Nephron progenitor cell (in vitro differentiated cells): ENCODE measurements around the gene CAV1.

Experiments used
- DNase-seq: peaks from one replicate; pipeline ENCODE4 v3.0.0; 2021
- H3K27ac Mint-ChIP-seq: 2 replicates; pipeline ENCODE4 v1.8.0; 2021; ENCODE audit warnings: mild to moderate bottlenecking, moderate library complexity, mixed read lengths
- H3K27me3 Mint-ChIP-seq: 2 replicates; pipeline ENCODE4 v1.8.0; 2021; ENCODE audit warnings: mild to moderate bottlenecking, low read depth, mixed read lengths; ENCODE audit not compliant: poor library complexity
- H3K36me3 Mint-ChIP-seq: 2 replicates; pipeline ENCODE4 v1.8.0; 2021; ENCODE audit warnings: low read depth, mixed read lengths
- H3K4me1 Mint-ChIP-seq: 2 replicates; pipeline ENCODE4 v1.8.0; 2021; ENCODE audit warnings: mixed read lengths
- H3K4me3 Mint-ChIP-seq: 2 replicates; pipeline ENCODE4 v1.8.0; 2021; ENCODE audit warnings: mild to moderate bottlenecking, moderate library complexity, mixed read lengths
- H3K9me3 Mint-ChIP-seq: 2 replicates; pipeline ENCODE4 v1.8.0; 2021; ENCODE audit warnings: mild to moderate bottlenecking, moderate library complexity, mixed read lengths
- CTCF ChIP-seq: fragments of 200-600 bp; sonication (generic); IDR thresholded peaks from 2 replicates; pipeline ENCODE4 v1.5.0; 2021; ENCODE audit warnings: antibody characterized with exemption

Gene CAV1

GRCh38 chr7:116552602-116553001 is 27.8 kb downstream of the CAV1 start:
- H3K27me3 Mint-ChIP-seq = no peaks in the 10 kb centered on the region
- DNase-seq = no peak
- H3K27ac Mint-ChIP-seq = no peak overlapping the region
- no peaks in the 10 kb centered on the region for H3K36me3 Mint-ChIP-seq
- TF ChIP-seq CTCF = no peak
- H3K4me3 Mint-ChIP-seq = no peak overlapping the region
- peaks cover 9% of the 10 kb centered on the region for H3K4me1 Mint-ChIP-seq
- no peaks in the 10 kb centered on the region for H3K9me3 Mint-ChIP-seq

- no peaks in the 10 kb centered on the region for H3K9me3 Mint-ChIP-seq
- H3K36me3 Mint-ChIP-seq = no peaks in the 10 kb centered on the region
- H3K27ac Mint-ChIP-seq = no peak overlapping the region
- DNase-seq = no peak
- no peaks in the 10 kb centered on the region for H3K27me3 Mint-ChIP-seq
- no peak for TF ChIP-seq CTCF
- H3K4me1 Mint-ChIP-seq = peaks cover 9% of the 10 kb centered on the region
- H3K4me3 Mint-ChIP-seq = no peak overlapping the region
Observed at GRCh38 chr7:116553168-116553964, 28.5 kb downstream of the CAV1 start.

GRCh38 chr7:116554436-116554835 is 29.6 kb downstream of the CAV1 start:
- Mint-ChIP-seq H3K4me3 (no peak overlapping the region), H3K9me3 (no peaks in the 10 kb centered on the region), H3K27me3 (no peaks in the 10 kb centered on the region), H3K4me1 (peaks cover 9% of the 10 kb centered on the region), H3K27ac (no peak overlapping the region), H3K36me3 (no peaks in the 10 kb centered on the region)
- DNase-seq = no peak
- no peak for TF ChIP-seq CTCF

- H3K4me1 Mint-ChIP-seq = peaks cover 11% of the 10 kb centered on the region
- H3K36me3 Mint-ChIP-seq = no peaks in the 10 kb centered on the region
- no peak overlapping the region for H3K27ac Mint-ChIP-seq
- H3K27me3 Mint-ChIP-seq = no peaks in the 10 kb centered on the region
- H3K9me3 Mint-ChIP-seq = no peaks in the 10 kb centered on the region
- H3K4me3 Mint-ChIP-seq = no peak overlapping the region
- TF ChIP-seq CTCF = no peak
- no peak for DNase-seq
Observed at GRCh38 chr7:116554911-116555310, 30.1 kb downstream of the CAV1 start.

- Mint-ChIP-seq H3K27ac (no peak overlapping the region), H3K4me1 (peaks cover 15% of the 10 kb centered on the region), H3K9me3 (no peaks in the 10 kb centered on the region), H3K4me3 (no peak overlapping the region), H3K36me3 (no peaks in the 10 kb centered on the region), H3K27me3 (peaks cover 5% of the 10 kb centered on the region)
- no peak for DNase-seq
- TF ChIP-seq CTCF = no peak
Observed at GRCh38 chr7:116557066-116557585, 32.3 kb downstream of the CAV1 start.

GRCh38 chr7:116557901-116558300 is 33.1 kb downstream of the CAV1 start:
- no peaks in the 10 kb centered on the region for H3K9me3 Mint-ChIP-seq
- H3K27me3 Mint-ChIP-seq = peaks cover 8% of the 10 kb centered on the region
- H3K4me3 Mint-ChIP-seq = no peak overlapping the region
- H3K27ac Mint-ChIP-seq = no peak overlapping the region
- H3K4me1 Mint-ChIP-seq = peaks cover 15% of the 10 kb centered on the region
- no peaks in the 10 kb centered on the region for H3K36me3 Mint-ChIP-seq
- no peak for TF ChIP-seq CTCF
- DNase-seq = no peak
